Dedifferentiated amniotic fluid mesenchymal stem cell (primary cell): Measurements from ENCODE around the gene HAGHL.
A peak's percentile ranks its signal among the peaks of the same experiment; 100 is the strongest.

Experiments
- DNase-seq: peaks from one replicate; pipeline ENCODE4 v3.0.0-alpha.2; 2016; ENCODE audit errors: extremely low spot score

The HAGHL gene

GRCh38 chr16:720990-721764 is 5.7 kb upstream of the HAGHL start, which contains the start of gene ANTKMT:
Gene ANTKMT (plus strand): TSS chr16:721146. CDS start chr16:721275, 129 bp downstream.
- peak; percentile 49 for DNase-seq

DNA sequence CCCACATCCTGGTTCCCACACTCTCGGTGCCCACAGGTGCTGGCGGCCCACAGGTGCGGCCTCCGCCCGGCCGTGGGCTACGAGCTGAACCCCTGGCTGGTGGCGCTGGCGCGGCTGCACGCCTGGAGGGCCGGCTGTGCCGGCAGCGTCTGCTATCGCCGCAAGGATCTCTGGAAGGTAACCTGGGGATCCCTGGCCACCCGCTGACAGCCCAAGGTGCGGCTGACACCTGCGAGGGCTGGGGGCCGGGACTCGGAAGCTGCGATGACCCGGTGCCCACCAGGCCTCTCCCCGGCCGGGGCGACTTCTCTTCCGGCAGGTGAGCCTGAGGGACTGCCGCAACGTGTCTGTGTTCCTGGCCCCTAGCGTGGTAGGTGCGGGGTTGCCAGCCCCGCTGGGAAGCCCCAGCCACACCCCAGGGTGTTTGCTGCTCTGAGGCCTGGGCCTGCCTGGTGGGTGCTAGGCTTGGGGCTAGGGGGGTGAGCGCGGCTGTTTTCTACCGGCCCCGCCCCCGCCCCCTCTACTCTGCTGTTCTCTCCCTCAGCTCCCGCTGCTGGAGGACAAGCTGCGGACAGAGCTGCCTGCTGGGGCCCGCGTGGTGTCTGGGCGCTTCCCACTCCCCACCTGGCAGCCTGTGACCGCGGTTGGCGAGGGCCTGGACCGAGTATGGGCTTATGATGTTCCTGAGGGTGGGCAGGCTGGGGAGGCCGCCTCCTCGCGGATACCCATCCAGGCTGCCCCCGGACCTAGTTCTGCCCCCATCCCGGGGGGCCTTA is 5.0 kb upstream of the HAGHL start:
- no peak for DNase-seq

DNA sequence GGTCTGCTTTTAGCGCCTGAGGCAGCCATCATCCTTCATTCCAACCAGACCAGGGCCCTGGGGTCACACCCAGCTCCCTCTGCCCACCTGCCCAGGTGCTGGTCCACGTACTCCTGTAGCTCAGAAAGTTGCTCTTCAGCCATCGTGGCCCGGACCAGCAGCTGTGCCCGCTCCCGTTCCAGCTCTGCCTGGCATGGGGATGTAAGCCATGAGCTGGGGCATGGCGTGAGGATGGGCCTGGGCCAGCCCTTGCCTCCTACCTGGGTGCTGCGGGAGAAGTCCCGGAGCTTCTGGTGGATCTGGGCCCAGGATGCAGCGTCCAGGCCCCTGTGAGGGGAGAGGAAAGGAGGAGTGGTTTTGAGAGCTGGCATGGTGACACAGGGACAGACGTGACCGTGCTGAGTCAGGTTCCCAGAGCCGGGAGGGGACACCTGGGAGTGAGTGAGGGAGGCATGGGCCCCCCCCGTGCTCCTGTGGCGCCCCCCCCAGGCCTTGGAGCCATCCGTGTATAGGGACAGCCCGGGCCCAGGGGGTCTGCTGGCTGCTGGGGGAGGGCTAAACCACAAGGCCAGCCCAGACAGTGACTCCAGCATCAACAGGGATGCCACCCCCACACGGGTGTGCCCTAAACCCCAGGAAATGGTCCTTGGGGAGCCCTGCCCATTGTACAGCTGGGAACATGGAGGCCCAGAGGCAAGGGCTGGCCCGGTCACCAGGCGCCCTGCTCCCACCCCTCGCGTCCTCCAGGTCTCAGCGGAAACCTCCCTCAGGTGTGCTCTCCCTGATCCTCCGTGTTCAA is 3.9 kb upstream of the HAGHL start:
- no peak for DNase-seq

GRCh38 chr16:723695-724094 is 3.2 kb upstream of the HAGHL start:
- no peak for DNase-seq

DNA sequence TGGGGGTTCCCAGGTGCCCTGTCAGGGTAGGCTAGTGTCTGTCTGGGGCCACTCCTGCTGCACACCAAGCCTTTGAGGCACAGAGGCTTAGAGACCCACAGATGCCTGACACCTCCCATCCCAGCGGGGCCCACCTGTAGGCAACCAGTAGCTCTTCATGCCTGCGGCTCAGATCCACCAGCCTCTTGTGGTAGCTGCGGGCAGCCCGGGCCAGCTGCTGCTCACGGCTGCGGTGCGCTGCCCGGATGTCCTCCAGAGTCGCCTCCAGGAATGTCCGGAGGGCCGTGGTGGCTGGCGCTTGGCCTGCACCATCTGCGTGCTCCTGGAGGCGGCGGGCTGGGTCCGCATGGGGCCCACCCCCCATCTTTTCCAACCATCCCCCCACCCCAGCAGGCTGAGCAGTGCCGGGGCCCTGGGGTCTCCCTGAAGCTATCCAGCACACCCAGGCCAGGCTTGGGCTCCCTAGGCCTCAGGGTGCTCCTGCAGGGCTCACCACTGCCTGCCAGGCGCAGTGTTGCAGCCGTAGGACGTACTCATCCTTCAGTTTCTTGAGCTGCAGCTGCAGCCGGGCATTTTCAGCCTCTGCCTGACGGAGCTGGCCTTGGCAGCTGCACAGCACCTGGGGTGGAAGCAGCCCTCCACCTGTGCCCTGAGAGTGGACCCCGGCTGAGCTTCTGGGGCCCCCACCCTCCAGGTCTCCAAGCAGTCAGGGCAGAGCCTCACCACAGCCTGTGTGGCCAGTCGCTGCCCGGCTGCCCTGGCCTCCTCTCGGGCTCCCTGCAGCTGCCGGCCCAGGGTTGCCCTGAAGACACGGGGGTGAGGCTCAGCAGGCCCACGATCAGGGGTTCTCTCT is 2.5 kb upstream of the HAGHL start:
- DNase-seq: no peak

DNA sequence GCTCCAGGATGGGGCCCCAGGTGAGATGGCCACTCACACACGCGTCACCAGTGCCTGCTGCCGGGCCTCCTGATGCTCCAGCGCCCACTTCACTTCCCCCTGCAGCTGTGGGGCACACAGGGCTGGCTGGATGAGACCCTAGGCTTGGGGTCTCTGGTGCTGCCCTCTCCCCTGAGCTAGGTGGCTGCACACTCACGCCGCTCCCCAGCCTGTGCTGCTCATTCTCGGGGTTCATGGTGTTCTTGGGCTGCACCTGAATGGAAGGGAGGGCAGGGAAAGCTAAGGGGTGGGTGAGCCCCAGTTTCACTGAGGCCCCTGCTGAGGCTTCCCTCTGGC is 1.9 kb upstream of the HAGHL start:
- DNase-seq: no peak

DNA sequence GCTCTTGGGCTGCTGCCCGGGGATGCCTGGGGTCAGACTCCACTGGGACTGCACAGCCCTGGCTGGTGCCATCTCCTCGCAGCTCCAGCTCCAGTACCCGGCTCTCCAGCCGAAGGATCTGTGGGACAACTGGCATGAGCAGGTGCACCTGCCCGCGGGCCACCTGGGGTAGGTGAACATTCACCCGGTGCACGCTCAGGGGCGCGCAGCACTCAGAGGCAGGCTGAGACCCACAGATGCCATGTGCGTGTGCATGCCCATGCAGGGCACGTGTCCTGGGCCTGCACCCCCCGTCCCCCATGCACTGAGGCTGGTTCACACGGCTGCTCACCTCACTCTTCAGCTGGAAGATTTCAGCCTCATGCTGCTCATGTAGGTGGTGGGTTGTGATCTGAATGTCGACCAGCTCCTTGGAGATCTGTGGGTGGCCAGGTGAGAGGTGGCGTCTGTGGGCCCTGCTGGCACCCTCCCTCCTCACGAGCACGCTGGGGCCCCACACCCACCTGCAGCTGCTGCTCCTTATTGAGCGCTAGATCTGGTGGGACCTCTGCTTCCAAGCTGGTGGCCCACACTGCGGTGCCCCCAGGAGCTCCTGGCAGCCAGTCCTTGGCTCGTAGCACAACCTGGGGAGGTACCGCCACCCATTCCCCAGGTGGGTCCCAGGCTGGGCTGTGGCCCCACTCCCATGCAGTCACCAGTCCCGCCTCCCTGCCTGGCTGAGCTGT is 1.3 kb upstream of the HAGHL start:
- no peak for DNase-seq

GRCh38 chr16:726188-726437 is 793 bp upstream of the HAGHL start:
- DNase-seq: no peak

DNA sequence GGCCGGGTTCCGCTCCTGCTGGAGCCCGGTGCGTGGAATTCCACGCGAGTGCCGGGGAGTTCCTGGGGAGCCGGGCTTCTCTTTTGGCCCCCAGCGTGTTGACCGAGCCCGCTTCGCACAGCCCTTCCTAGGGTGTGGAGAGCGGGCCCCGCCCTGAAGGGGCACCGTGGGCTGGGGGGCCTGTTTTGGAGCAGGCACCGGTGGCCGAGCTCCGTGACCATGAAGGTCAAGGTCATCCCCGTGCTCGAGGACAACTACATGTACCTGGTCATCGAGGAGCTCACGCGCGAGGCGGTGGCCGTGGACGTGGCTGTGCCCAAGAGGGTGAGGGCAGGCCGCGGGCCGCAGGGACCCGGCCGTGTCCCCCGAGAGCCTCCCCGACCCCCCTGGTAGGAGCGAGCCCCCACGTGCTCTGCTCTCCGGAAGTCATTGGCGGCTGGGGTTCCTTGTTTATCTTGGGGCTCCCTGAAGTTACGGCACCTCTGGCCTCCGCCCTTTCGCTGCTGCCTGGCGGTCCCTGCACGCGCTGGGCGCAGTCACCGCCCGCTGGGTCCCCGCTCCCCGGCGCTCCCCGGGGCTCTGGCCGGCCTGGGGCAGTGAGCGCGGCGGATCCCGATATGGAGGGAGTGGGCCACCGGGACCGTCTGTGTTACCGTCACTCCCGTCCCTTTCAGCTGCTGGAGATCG is 528 bp downstream of the HAGHL start:
- DNase-seq: no peak

- peak; percentile 34 for DNase-seq
Observed at GRCh38 chr16:728131-728889, 1.4 kb downstream of the HAGHL start.

DNA sequence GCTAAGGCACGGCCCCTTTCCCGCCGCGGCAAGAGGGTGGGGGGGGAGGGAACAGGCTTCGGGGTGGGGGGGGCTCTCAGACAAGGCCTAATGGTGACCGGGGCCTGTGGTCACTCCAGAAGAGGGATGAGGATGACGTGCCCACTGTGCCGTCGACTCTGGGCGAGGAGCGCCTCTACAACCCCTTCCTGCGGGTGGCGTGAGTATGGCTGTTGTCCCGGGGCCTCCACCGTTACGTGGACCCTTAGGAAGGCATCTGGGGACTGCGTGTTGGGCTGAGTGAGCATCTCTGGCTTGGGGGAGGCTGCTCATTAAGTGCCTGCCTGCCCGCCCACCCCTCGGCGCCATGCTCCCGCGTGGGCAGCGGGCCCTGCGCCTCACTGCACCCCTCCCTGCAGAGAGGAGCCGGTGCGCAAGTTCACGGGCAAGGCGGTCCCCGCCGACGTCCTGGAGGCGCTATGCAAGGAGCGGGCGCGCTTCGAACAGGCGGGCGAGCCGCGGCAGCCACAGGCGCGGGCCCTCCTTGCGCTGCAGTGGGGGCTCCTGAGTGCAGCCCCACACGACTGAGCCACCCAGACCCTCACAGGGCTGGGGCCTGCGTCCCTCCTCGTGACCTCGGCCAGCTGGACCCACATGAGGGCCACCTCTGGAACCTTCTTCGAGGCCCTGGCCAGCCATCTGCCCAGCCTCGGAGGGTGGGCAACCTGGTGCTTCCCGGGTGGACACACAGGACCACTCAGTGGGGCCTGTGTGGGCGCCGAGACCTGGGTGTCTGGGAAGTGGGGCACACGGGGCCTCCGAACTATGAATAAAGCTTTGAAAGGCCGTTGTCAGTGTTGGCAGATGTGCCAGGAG is 2.2 kb downstream of the HAGHL start:
- no peak for DNase-seq

GRCh38 chr16:729768-730665 is 3.1 kb downstream of the HAGHL start:
- no peak for DNase-seq

- no peak for DNase-seq
Observed at GRCh38 chr16:730666-731509, 4.0 kb downstream of the HAGHL start.

- DNase-seq: no peak
Observed at GRCh38 chr16:732332-732731, 5.4 kb downstream of the HAGHL start.

GRCh38 chr16:732936-733335 is 6.0 kb downstream of the HAGHL start:
- DNase-seq: no peak

DNA sequence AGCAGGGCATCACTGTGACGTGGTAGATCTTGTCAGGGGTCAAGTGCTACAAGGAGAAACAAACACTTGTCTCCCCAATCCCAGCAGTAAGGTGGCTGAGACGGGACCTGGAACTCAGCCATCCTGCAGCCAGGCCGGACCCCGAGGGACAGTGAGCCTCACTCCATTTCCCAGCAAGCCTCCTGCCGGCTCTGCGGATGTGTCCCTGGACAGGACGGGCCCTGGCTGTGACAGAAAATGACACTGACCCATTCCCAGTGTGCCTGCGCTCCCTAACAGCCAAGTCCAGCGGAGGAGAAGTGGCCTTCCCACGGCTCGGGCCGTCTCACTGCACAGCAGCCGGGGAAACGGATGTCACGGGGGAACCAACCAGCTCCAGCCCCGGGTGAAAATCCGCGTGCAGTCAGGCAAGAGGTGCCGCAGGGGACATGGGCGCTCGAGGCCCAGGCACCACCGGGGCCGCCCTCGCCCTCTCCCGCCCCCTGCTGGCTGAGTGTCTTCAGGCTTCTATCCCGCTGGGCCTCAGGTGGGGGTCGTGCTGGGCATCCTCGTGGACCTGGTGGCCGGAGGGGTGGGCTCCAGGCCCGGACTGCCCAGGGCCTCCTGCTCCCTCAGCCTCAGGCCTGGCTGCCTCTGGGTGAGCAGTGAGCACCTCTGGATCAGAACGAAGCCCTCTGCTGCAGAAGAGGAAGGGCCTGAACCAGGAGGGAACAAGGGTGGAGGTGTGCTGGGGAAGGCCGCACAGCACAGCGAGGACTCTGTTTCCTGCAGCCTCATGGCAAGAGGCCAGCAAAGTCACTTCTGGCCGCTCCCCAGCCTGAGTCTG is 6.7 kb downstream of the HAGHL start:
- DNase-seq: no peak
